Mesenchymal stem cell (in vitro differentiated cells and primary cell): Measurements from ENCODE around the gene DMD.

Source experiments
- DNase-seq: peaks from one replicate; pipeline ENCODE4 v3.0.0-alpha.2; 2013
- H2AFZ ChIP-seq: one replicate; pipeline ENCODE4 v1.6.1; 2013; ENCODE audit warnings: low read depth, mild to moderate bottlenecking, control low read depth, inconsistent platforms, low read length, moderate library complexity
- H2AK5ac ChIP-seq: 2 replicates; pipeline ENCODE4 v1.6.1; 2013; ENCODE audit warnings: low read length, moderate library complexity, mild to moderate bottlenecking, inconsistent platforms; ENCODE audit not compliant: severe bottlenecking
- H2BK120ac ChIP-seq: one replicate; pipeline ENCODE4 v1.6.1; 2013; ENCODE audit warnings: low read depth, mild to moderate bottlenecking, inconsistent platforms, low read length, moderate library complexity
- H2BK12ac ChIP-seq, 2 experiments: one replicate each; pipeline ENCODE4 v1.6.1; 2013; ENCODE audit warnings: inconsistent platforms in 2 of 2, low read length in 2 of 2, mild to moderate bottlenecking in 2 of 2, moderate library complexity in 2 of 2, control low read depth in 1 of 2
- H2BK15ac ChIP-seq: one replicate; pipeline ENCODE4 v1.6.1; 2013; ENCODE audit warnings: mild to moderate bottlenecking, low read depth, inconsistent platforms; ENCODE audit not compliant: poor library complexity, severe bottlenecking
- H2BK5ac ChIP-seq: 2 replicates; pipeline ENCODE4 v1.6.1; 2013; ENCODE audit warnings: low read depth, mild to moderate bottlenecking, low read length, control low read depth, inconsistent platforms; ENCODE audit not compliant: poor library complexity, severe bottlenecking
- H3K14ac ChIP-seq, 2 experiments: one replicate each; pipeline ENCODE4 v1.6.1; 2013; ENCODE audit warnings: inconsistent platforms in 2 of 2, low read length in 2 of 2, control low read depth in 1 of 2, mild to moderate bottlenecking in 1 of 2, moderate library complexity in 1 of 2
- H3K18ac ChIP-seq, 2 experiments: one replicate each; pipeline ENCODE4 v1.6.1; 2013; ENCODE audit warnings: inconsistent platforms in 2 of 2, low read length in 2 of 2, control low read depth in 1 of 2, low read depth in 1 of 2, mild to moderate bottlenecking in 1 of 2
- H3K23ac ChIP-seq, 2 experiments: one replicate each; pipeline ENCODE4 v1.6.1; 2013; ENCODE audit warnings: inconsistent platforms in 2 of 2, low read length in 2 of 2, mild to moderate bottlenecking in 2 of 2, moderate library complexity in 2 of 2, control low read depth in 1 of 2
- H3K27ac ChIP-seq: 2 replicates; pipeline ENCODE4 v1.5.1; 2013; ENCODE audit warnings: mild to moderate bottlenecking, moderate library complexity, low read length, control low read depth, inconsistent platforms; ENCODE audit not compliant: poor library complexity, severe bottlenecking
- H3K27me3 ChIP-seq, 2 experiments: 2 replicates each; pipeline versions ENCODE4 v1.6.1 to v1.7.0; 2013; ENCODE audit warnings: low read length in 2 of 2, mild to moderate bottlenecking in 2 of 2, moderate library complexity in 2 of 2, control low read depth in 1 of 2, inconsistent platforms in 1 of 2; ENCODE audit not compliant: control insufficient read depth in 1 of 2, insufficient read depth in 1 of 2
- H3K36me3 ChIP-seq, 2 experiments: 2 replicates each; pipeline versions ENCODE4 v1.6.1 to v1.7.0; 2013; ENCODE audit warnings: low read length in 2 of 2, control low read depth in 1 of 2, inconsistent platforms in 1 of 2, low read depth in 1 of 2, mild to moderate bottlenecking in 1 of 2; ENCODE audit not compliant: insufficient read depth in 2 of 2, control insufficient read depth in 1 of 2
- H3K4ac ChIP-seq, 2 experiments: one replicate each; pipeline ENCODE4 v1.6.1; 2013; ENCODE audit warnings: inconsistent platforms in 2 of 2, low read length in 2 of 2, mild to moderate bottlenecking in 2 of 2, moderate library complexity in 2 of 2, control low read depth in 1 of 2, low read depth in 1 of 2
- H3K4me1 ChIP-seq: 2 replicates; pipeline ENCODE4 v1.6.1; 2013; ENCODE audit warnings: low read depth, low read length, control low read depth; ENCODE audit not compliant: control insufficient read depth, insufficient read depth
- H3K4me2 ChIP-seq: 2 replicates; pipeline ENCODE4 v1.6.1; 2013; ENCODE audit warnings: low read length, mild to moderate bottlenecking, inconsistent platforms; ENCODE audit not compliant: poor library complexity, severe bottlenecking
- H3K4me3 ChIP-seq, 2 experiments: 2 replicates each; pipeline versions ENCODE4 v1.5.1 to v1.7.0; 2013; ENCODE audit warnings: low read length in 2 of 2, mild to moderate bottlenecking in 2 of 2, control low read depth in 1 of 2, low read depth in 1 of 2; ENCODE audit not compliant: insufficient read depth in 1 of 2
- H3K79me1 ChIP-seq: replicated peaks from 2 replicates; pipeline ENCODE4 v1.6.1; 2013; ENCODE audit warnings: mild to moderate bottlenecking, control low read depth, low read length, inconsistent platforms; ENCODE audit not compliant: poor library complexity, severe bottlenecking
- H3K9ac ChIP-seq: 2 replicates; pipeline ENCODE4 v1.7.0; 2013; ENCODE audit warnings: mild to moderate bottlenecking, low read length, moderate library complexity
- H3K9me3 ChIP-seq: 2 replicates; pipeline ENCODE4 v1.7.0; 2013; ENCODE audit warnings: mild to moderate bottlenecking, low read length; ENCODE audit not compliant: control insufficient read depth
- H4K8ac ChIP-seq: one replicate; pipeline ENCODE4 v1.6.1; 2013; ENCODE audit warnings: inconsistent platforms, mild to moderate bottlenecking, low read length, moderate library complexity
- H4K91ac ChIP-seq: one replicate; pipeline ENCODE4 v1.6.1; 2013; ENCODE audit warnings: mild to moderate bottlenecking, low read length, inconsistent platforms
- WGBS: methylation state at CpG from one replicate; pipeline ENCODE4 v1.1.7; 2013; ENCODE audit warnings: mixed read lengths; 5-methylcytosine and 5-hydroxymethylcytosine counted together

The DMD gene

GRCh38 chrX:31166832-31167231 is 2044.5 kb downstream of the DMD start:
- no peak overlapping the region for H2BK15ac ChIP-seq
- no peak overlapping the region for H4K8ac ChIP-seq
- no peak overlapping the region for H3K27ac ChIP-seq
- no peaks in the 10 kb centered on the region for H3K79me1 ChIP-seq
- H3K14ac ChIP-seq = no peak overlapping the region
- no peak overlapping the region for H3K4me2 ChIP-seq
- H2BK5ac ChIP-seq = no peak overlapping the region
- H3K23ac ChIP-seq = no peak overlapping the region
- no peak for DNase-seq
- no peak overlapping the region for H3K18ac ChIP-seq
- H2AK5ac ChIP-seq = no peak overlapping the region
- H3K4me3 ChIP-seq = no peak overlapping the region
- H3K9ac ChIP-seq = no peak overlapping the region
- H2BK12ac ChIP-seq = no peak overlapping the region
- H3K36me3 ChIP-seq = no peaks in the 10 kb centered on the region
- H4K91ac ChIP-seq = no peak overlapping the region
- no peaks in the 10 kb centered on the region for H3K27me3 ChIP-seq
- no peak overlapping the region for H2BK120ac ChIP-seq
- H3K4ac ChIP-seq = no peak overlapping the region
- H2AFZ ChIP-seq = no peak overlapping the region
- no peaks in the 10 kb centered on the region for H3K4me1 ChIP-seq
- H3K9me3 ChIP-seq = no peaks in the 10 kb centered on the region
- 100% methylated on average over 4 of the region's 5 CpGs for WGBS

GRCh38 chrX:31166416-31166815 is 2044.9 kb downstream of the DMD start:
- Histone ChIP-seq H3K4me1 (no peaks in the 10 kb centered on the region), H4K8ac (no peak overlapping the region), H3K9ac (no peak overlapping the region), H3K4me2 (no peak overlapping the region), H2BK5ac (no peak overlapping the region), H2BK120ac (no peak overlapping the region), H2BK12ac (no peak overlapping the region), H3K4me3 (no peak overlapping the region), H3K23ac (no peak overlapping the region), H3K4ac (no peak overlapping the region), H3K27ac (no peak overlapping the region), H3K18ac (no peak overlapping the region), H2AFZ (no peak overlapping the region), H4K91ac (no peak overlapping the region), H2AK5ac (no peak overlapping the region), H3K36me3 (no peaks in the 10 kb centered on the region), H3K9me3 (no peaks in the 10 kb centered on the region), H3K27me3 (no peaks in the 10 kb centered on the region), H3K79me1 (no peaks in the 10 kb centered on the region), H2BK15ac (no peak overlapping the region), H3K14ac (no peak overlapping the region)
- WGBS = 84% methylated on average over 5 of the region's 5 CpGs
- peak; percentile 28 for DNase-seq

GRCh38 chrX:31165241-31166035 is 2045.9 kb downstream of the DMD start:
- 85% methylated on average over 2 of the region's 5 CpGs for WGBS
- H3K4me1 ChIP-seq = no peaks in the 10 kb centered on the region

GRCh38 chrX:31154946-31155345 is 2056.4 kb downstream of the DMD start:
- Histone ChIP-seq H3K14ac (no peak overlapping the region), H2AFZ (no peak overlapping the region), H4K91ac (no peak overlapping the region), H3K36me3 (no peaks in the 10 kb centered on the region), H3K4me3 (no peak overlapping the region), H3K4me1 (peaks cover 1% of the 10 kb centered on the region), H3K18ac (no peak overlapping the region), H3K79me1 (no peaks in the 10 kb centered on the region), H3K9me3 (no peaks in the 10 kb centered on the region), H2BK15ac (no peak overlapping the region), H2BK12ac (no peak overlapping the region), H3K27ac (no peak overlapping the region), H2BK5ac (no peak overlapping the region), H3K23ac (no peak overlapping the region), H4K8ac (no peak overlapping the region), H3K27me3 (no peaks in the 10 kb centered on the region), H3K9ac (no peak overlapping the region), H3K4me2 (no peak overlapping the region), H2AK5ac (no peak overlapping the region), H2BK120ac (no peak overlapping the region), H3K4ac (no peak overlapping the region)
- no CpG with 5 or more reads among the region's 2 CpGs for WGBS
- DNase-seq = no peak

More at GRCh38 chrX:31165241-31166035, 2045.9 kb downstream of the DMD start:
- Histone ChIP-seq H3K9me3 (no peaks in the 10 kb centered on the region), H3K4me3 (no peak overlapping the region), H3K4ac (no peak overlapping the region), H3K27ac (no peak overlapping the region), H3K79me1 (no peaks in the 10 kb centered on the region), H2BK12ac (no peak overlapping the region), H3K9ac (no peak overlapping the region), H3K27me3 (no peaks in the 10 kb centered on the region), H3K14ac (no peak overlapping the region), H3K18ac (no peak overlapping the region), H4K8ac (no peak overlapping the region), H2AFZ (no peak overlapping the region), H3K4me2 (no peak overlapping the region), H2AK5ac (no peak overlapping the region), H3K36me3 (no peaks in the 10 kb centered on the region), H2BK5ac (no peak overlapping the region), H3K23ac (no peak overlapping the region), H4K91ac (no peak overlapping the region), H2BK15ac (no peak overlapping the region), H2BK120ac (no peak overlapping the region)
- DNase-seq = peak; percentile 31
